GM19099 (cell line): Measurements from ENCODE around the gene TNS1.

ENCODE experiments used
- POLR2A ChIP-seq: IDR thresholded peaks from 3 replicates; pipeline ENCODE4 v1.6.1; 2011; ENCODE audit warnings: low read depth; ENCODE audit not compliant: insufficient read length; ENCODE audit errors: extremely low read depth

Gene TNS1

DNA sequence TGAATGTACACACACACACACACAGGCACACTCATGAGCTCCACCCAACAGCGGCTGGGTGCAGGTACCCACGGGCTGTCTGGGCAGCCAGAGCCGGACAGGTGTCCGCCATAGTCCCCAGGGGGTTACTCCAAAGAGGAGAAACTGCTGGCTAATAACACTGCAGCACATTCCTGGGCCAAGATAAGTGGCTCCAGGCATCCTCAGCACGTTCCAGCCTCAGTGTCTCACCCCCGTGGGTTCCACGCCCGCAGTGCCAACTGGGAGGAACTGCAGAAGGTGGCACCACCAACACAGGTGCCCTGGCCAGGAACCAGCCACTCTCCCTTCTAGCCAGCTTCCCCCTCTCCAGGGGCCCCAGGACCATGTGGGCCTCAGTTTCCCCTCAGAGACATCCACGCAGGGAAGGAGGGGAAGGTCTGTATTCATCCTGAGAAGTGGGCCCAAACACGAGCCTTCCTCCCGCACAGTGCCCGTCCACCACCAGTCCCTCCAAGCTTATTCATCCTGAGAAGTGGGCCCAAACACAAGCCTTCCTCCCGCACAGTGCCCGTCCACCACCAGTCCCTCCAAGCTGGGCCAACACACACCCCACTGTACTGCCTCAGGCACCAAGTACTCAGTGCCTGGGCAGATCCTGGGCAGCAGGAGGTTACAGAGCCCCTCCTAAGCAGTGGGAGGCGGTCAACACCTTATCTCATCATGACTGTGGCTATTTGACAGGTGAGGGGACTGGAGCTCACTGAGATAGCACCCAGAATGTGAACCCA is 47.6 kb downstream of the TNS1 start:
- TF ChIP-seq POLR2A = no peak

DNA sequence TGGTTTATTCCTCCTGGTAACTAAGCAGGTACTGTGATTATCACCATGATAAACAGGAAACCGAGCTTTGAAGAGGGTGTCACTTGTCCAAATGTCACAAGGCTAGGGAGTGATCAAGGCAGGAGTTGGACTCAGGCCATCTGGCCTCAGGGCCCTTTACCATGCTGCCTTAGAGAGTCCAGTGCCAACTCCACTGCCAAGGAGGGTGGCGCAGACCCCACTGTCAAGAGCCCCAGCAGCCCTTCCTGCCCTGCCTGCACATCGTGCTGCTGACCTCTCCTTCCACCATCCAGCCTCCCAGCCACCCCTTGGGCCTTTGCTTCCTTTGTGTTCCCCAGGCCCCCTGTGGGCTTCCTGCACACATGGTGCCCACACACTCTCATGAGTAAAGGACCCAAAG is 48.3 kb downstream of the TNS1 start:
- TF ChIP-seq POLR2A = no peak

DNA sequence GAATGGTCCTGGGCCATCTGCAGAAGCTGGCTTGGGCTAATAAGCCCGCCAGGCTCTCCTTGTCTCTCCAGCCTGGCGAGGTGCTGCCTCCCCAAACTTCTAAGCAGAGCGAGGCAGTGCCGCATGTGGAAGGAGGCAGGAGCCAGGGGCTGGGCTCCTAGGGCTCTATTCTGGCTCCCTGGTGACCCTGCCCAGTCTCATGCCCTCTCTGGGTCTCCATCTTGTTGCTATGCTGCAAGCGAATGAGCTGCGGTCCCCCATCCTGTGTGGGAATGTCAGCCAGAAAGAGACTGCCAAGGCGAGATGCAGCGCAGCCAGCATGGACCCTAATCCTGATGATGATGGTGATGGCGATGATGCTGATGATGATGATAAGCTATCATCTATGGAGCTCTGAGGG is 48.7 kb downstream of the TNS1 start:
- TF ChIP-seq POLR2A = no peak

DNA sequence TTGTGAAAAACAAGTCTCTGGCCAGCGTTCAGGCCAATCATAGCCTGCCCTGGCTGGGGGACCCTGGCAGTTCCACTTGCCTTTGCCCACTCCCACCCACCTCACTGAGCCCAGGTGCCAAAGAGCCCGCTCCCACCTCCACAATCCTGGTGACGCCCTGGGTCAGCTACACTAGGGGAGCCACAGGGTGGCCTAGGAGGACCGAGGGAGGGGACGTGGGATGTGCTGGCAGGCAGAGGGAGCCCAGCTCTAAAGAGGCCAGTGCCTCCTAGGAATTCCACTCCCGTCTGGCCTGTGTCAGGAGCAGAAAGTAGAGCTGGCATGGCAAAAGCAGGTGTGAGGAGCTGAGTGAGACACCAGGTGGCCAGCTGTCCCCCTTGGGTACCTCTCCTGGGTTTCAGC is 49.3 kb downstream of the TNS1 start:
- TF ChIP-seq POLR2A = no peak

DNA sequence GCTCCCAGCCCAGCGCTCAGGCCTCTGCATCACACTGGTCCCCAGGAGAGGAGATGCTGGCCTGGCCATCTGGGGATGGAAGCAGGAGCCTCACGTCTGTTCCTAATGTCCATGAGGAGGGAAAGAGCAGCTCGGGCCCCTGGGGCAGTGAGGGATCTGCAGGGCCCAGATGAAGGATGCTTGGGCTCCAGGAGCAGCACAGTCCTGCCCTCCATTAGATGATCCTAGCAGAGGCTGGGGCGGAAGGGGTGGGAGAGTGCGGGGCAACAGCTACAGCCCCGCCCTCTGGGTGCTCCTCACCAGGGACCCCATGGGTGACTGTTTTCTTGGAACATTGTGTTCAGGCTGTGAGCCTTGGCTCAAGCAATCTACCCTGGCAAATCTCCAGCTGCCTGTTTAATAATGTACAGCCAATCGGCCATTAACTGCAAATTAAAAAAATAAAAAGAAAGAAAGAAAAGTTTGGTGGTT is 49.7 kb downstream of the TNS1 start:
- no peak for TF ChIP-seq POLR2A

DNA sequence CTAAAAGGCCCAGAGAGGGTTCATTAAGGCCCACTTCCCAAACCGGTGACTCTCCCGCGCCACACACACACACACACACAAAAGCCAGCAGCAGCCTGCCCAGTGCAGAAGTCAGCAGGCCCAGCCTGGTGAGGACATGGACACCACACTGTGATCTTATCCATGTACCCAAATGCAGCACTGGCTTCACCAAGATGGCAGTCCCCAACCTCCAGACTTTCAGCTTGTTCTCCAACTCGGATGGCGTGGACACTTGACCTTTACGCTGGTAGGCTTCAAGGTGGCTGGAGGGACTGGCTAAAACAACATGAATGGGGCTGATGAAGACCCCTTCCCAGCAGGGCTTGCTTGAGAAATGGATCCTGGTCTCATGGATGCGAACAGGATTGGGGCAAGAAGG is 50.4 kb downstream of the TNS1 start:
- TF ChIP-seq POLR2A = no peak

DNA sequence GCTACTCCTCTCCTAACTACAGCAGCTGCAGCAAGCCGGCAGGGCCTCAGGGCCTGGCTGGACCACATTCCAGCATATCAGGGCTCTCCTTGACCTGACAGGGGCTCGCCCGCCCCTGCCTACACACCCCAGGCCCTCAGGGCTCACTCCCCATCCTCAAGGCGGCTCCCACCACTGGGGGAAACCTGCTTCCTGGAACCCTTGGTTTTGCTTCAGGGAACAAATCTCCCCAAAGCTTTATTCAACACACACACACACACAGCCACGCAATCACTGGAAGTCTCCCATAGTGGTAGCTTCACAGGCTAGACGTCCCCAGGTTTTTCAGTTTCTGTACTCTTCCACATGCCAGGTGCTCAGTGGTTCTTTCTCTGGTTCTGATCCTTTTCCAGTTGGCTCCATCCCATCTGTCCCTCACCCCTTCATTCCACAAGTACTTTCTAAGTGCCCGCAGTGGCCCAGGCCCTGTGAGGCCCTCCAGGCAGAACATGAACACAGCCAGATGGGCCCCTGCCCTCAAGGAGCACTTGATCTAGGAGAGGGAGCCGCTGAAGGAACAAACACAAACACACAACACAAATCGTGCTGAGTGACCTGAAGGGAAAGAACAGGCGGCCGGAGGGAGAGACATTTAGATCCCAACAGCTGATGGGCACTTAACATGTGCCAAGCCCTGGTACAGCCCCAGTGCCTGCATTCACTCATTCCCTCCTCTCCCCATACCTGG is 51.1 kb downstream of the TNS1 start:
- TF ChIP-seq POLR2A = no peak

DNA sequence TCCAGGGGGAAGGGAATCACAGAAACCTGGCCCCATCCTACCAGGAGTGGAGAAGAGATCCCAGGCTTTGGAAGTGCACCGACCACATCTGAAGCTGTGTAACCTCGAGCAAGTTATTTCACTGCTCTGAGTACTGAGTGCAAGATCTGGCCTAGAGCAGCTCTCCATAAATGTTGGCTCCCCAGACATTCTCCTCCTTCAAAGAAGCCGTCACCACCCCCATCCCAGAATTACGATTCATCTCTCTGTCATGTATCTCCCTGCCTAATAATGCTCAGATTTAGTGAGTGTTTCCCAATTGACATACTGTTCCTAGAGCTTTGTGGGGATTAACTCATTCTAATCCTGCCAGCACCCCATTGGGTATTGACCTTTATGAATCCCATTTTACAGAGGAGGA is 51.7 kb downstream of the TNS1 start:
- TF ChIP-seq POLR2A = no peak

DNA sequence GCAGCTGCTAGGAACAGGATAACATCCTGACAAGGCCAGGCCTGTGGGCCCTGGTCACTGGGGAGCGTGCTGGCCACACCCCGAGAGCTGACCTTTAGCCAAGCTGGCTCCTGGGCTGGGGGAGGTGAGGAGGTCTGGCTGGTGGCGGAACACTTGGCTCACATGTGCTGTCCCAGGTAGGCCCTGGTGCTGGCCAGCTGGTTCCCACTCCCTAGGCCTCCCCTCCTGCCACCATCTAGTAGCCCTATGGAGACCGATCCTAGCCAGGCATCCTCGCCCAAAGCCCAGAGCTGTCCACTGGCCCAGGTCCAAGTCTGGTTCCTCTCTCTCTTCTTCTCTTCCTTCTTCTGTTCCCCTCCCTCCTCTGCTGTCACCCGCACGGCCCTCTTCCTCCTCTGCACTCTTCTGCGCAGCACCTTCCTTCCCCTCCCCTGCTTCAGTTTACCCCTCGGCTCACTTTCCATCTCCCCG is 52.4 kb downstream of the TNS1 start:
- TF ChIP-seq POLR2A = no peak

DNA sequence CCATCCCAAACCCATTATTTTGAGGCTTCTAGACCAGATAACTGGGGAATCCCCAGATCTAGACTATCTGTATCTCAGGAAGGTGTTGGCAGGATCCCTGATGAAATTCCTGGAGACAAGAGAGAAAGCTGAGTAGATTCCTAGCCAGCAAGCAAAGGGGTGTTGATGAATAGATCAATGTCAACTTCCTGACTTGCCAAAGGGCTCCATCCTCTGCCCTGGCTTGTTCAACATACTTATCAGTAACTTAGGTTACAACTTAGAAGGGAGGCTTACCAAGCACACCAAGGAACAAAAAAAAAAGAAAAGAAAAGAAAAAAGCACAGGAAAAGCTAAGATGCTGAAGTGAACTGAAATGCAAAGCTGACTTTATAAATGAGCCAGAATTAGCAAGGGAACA is 53.3 kb downstream of the TNS1 start:
- TF ChIP-seq POLR2A = no peak

DNA sequence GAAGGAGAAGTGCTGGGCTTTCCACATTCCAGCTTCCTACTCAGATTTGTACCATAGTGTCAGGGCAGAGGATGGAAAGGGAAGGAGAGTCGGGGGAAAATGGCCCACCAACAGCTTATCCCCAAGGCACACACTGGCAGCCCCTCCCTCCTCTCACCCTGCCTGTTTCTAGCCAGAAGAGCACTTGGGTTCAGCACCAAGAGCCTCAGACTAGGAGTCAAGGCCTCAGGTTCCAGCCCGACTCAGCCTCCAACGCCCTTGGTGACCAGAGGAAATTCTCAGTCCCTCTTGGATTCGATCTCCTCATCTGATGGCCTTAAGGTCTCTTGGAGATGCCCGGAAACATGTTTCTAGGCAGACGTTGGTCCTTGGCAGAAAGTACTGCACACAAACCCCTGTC is 53.9 kb downstream of the TNS1 start:
- no peak for TF ChIP-seq POLR2A

DNA sequence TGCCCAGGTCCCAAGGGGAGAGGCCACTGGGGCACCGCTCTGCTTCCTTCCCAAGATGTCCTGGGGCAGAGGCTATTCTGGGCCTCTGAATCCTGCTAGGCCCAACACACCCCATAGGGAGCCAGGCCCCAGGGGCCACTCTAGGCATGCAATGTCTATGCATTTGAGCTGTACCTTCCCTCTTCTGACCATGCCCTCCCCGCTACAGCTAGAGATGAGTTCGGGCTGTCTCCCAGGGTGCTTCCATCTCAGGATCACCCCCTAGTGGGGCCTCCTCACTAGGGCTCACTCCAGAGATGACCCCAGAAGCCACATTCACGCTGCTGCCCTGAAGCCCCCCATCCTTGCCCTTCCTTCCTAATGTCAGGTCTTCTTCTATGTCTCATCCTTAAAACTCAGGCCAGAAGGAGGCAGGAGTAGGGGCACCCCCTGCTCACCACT is 54.4 kb downstream of the TNS1 start:
- TF ChIP-seq POLR2A = no peak

DNA sequence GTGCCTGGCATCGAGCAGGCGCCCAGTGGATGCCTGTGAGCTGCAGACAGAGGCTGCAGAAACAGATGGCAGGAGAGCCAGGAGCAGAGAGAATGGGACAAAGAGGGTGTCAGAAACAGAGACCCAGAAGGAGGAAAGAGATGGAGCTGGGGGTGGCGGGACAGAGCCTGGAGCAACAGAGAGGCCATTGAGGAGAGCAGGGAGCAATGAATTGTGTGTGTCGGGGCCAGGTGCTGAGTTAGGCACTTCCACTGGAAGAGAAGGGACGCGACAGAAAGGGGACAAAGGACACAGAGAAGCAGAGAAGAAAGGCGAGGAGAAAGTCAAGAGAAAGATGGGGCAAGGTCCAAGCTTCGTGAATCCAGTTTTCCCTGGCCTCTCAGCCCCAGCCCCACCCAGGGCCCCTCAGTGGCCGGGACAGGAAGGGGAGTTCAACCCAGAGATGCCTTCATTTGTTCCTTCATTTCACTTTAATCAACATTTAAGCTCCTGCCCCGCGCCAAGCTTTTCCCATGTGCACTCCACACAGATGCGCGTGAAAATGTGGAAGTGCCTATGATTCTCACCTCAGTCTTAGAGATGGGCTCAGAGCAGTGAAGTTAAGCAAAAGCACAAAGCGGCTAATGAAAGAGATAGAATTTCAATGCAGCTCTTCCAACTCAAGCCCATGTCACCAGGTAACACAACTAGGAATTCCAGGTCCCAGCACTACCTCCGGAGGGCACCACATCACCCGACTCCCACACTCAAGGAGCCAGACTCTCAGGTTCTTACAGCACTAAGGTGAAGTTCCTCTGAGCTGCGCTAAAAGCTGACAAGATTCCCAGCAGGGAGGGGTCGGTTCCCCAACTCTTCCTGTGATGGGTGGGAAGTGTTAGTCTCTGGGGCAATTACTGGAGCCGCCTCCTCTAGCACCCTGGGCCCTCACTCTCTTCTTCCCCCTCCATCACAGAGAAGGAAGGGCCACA is 55.1 kb downstream of the TNS1 start:
- no peak for TF ChIP-seq POLR2A

DNA sequence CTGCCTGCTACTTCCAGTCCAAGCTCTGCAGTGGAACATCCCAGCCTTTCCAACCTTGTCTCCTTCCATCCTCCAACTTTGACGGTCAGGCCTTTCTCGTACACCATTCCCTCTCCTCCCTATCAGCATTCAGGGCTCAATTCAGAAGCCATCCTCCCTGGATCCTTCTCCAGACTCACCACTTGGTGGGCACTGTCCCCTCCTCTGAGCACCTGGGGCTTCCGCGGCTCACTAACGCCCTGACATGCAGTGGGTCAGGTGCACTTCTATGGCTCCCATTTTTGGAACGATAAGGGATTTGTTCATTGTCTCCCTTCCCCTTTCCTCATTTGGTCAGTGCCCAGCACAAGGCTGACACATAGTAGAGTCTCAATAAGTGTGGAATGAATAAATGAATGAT is 56.7 kb downstream of the TNS1 start:
- TF ChIP-seq POLR2A = no peak

DNA sequence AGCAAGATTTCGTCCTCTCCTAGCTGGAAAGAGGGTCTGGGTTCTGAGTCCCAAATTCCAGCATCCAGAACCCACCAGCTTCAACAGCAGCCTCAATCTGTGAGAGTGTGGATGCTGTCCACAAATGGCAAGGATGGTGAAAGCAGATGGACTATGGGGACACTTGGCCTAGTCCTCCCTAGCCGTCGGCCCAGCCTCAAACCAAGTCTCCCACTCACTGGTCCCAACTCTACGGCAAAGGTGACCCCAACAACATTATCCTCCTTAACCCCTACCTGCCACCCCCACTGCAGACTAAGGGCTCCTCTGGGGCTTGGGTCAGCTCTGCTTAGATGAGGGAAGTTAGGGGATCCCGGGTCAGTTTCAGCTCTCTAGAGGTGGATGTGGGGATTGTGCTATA is 57.3 kb downstream of the TNS1 start:
- no peak for TF ChIP-seq POLR2A

DNA sequence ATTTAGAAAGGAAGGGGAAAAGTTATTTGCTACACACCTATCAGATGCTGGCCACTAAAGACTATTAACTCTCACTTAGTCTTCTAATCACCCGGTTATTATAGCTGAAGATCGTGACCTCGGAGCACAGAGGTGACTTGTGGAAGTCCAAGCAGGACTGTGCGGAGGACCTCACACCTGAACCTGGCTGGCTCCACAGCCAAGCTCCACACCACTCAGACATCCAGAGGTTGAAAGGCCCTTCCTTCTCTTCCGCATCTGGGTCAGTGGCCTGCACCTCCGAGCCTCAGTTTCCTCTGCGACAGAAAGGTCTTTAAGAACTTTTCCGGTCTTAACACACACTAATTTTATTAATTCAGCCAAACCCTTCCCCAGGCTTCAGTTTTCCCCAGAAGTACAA is 57.9 kb downstream of the TNS1 start:
- no peak for TF ChIP-seq POLR2A

DNA sequence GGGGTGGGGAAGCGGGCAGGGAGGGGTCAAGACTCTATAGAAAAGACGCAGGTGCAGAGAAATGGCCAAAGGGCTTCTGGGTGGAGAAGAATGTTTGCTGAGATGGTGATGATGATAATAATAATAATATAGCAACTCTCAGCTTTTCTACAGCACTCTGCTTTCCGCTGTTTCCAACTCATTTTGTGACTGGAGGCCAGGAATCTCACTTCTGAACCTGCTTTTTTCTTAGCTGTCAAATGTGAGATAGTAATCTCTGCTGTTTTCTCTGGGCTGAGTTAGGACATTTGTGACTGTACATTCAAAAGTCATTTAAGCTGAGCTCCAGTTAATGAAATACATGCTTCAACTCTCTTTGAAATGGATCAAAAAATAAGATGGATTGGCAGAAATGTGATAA is 58.4 kb downstream of the TNS1 start:
- TF ChIP-seq POLR2A = no peak
